Choroid plexus epithelial cell (primary cell): ENCODE measurements around the gene SH2D6.
"Not testable (repeated sequence)": the region's sequence is repeated elsewhere in the genome, so short reads cannot be mapped to it uniquely, and the experiment has no call there.

ENCODE experiments used
- DNase-seq: peaks from one replicate; pipeline ENCODE4 v3.0.0-alpha.2; 2010; ENCODE audit warnings: low read depth
- H3K4me3 ChIP-seq: 2 replicates; pipeline ENCODE4 v1.5.1; 2011; ENCODE audit warnings: low read depth, mild to moderate bottlenecking, control low read depth, low read length, moderate library complexity
- TF ChIP-seq, protein P1 (sequence below): conservative IDR thresholded peaks from 2 replicates; pipeline ENCODE4 v1.5.1; 2011; ENCODE audit warnings: low read depth, mild to moderate bottlenecking, control low read depth, inconsistent platforms, low read length, moderate library complexity

Gene SH2D6

DNA sequence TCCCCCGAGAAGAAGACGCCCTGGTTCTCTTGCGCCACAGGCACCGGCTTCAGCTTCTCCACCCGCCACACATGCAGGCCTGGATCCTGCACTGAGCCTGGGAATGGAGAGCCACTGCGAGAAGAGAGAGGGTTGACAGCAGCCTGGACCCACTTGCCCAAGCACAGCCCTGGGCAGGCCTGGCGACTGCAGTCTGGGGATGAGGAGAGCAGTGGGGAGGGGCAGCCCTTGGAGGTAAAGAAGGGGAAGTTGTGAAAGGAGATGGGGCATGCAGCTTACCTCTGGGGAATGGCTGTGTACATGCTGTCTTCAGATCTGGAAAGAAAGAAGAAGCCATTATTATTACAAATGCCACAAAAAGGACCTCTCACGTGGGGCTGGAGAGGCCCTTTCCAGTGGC is 16.7 kb upstream of the SH2D6 start:
- no peak for DNase-seq
- no peak overlapping the region for H3K4me3 ChIP-seq
- TF ChIP-seq, protein P1, sequence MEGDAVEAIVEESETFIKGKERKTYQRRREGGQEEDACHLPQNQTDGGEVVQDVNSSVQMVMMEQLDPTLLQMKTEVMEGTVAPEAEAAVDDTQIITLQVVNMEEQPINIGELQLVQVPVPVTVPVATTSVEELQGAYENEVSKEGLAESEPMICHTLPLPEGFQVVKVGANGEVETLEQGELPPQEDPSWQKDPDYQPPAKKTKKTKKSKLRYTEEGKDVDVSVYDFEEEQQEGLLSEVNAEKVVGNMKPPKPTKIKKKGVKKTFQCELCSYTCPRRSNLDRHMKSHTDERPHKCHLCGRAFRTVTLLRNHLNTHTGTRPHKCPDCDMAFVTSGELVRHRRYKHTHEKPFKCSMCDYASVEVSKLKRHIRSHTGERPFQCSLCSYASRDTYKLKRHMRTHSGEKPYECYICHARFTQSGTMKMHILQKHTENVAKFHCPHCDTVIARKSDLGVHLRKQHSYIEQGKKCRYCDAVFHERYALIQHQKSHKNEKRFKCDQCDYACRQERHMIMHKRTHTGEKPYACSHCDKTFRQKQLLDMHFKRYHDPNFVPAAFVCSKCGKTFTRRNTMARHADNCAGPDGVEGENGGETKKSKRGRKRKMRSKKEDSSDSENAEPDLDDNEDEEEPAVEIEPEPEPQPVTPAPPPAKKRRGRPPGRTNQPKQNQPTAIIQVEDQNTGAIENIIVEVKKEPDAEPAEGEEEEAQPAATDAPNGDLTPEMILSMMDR = no peak

DNA sequence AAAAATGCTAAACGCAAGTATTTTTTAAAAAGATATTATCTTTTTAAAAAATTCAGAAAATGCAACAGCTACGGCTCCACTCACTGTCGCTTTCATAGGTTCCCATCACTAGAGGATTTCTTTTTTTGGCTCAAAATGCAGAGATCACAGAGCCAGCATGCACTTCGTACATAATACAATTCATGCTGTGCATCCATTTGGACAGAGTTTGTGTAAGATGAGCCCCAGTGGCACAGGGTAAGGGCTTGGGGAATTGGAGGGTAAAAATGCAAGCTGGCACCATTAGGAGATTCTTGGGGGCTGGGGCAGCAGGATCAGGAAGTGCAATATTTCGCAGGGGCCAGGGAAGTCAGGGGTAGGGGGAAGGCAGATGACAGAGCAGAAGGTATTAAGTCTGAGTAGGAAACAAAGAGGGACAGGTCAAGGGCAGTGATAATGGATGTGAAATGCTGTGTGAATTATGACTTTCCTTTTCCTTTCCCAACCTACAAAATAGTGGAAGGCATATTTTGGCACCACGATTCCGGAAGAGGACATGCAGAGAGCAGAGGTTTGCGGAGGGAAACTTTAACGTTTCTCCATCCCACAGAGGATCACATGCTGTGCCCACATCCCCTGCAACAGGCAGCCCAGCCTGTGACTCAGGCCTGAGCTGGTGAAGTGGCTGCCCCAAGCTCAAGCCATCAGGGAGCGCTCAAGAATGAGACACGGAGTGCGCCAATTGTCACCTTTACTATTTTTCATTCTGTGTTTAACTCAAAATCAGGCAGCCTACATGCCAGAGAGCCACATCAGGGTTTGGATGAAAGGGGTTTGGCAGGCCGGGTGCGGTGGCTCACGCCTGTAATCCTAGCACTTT is 13.1 kb upstream of the SH2D6 start:
- peak overlapping the region; percentile 28 for H3K4me3 ChIP-seq
- peak; percentile 86 for DNase-seq
- TF ChIP-seq, protein P1 = no peak

DNA sequence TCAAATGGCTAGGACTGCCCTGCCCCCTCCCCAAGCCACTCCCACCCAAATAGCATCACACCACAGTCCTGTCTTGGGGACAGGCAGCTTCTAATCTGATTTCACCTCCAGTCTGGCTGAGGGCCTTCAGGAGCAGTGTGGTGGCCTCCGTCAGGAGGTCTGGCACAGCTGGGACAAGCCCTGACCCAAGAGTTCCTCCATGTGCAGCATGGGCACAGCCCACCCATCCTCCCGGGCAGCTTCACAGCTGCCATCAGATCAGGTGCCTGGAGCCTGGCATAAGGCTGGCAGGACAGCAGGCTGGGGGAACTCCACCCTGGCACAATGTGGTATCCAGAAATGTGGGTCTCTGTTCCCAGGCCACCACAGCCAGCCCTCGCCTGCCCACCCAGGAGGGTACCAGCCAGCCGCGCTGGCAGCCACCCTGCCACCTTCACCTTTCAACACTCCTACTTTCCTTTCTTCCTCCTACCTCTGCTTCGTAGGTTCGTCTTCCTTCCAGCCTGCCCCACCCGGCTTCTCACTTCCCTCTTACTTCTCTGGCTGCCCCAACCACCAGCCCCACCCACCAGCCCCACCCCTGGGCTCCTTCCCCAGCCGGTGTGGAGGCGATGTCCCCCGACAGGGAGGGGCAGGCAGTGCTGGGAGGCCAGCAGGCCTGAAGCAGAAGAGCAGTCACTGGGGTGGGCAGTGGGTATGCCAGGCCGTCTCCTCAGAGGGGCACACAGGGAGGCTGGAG is 8.5 kb upstream of the SH2D6 start, which contains the start of gene CAPG:
CAPG (minus strand) TSS at position 522 of the 739 bp plus-strand sequence. CDS start 8,221 bp downstream, outside the sequence.
- TF ChIP-seq, protein P1 = no peak
- DNase-seq = no peak
- H3K4me3 ChIP-seq = no peak within 1 kb of the TSS

DNA sequence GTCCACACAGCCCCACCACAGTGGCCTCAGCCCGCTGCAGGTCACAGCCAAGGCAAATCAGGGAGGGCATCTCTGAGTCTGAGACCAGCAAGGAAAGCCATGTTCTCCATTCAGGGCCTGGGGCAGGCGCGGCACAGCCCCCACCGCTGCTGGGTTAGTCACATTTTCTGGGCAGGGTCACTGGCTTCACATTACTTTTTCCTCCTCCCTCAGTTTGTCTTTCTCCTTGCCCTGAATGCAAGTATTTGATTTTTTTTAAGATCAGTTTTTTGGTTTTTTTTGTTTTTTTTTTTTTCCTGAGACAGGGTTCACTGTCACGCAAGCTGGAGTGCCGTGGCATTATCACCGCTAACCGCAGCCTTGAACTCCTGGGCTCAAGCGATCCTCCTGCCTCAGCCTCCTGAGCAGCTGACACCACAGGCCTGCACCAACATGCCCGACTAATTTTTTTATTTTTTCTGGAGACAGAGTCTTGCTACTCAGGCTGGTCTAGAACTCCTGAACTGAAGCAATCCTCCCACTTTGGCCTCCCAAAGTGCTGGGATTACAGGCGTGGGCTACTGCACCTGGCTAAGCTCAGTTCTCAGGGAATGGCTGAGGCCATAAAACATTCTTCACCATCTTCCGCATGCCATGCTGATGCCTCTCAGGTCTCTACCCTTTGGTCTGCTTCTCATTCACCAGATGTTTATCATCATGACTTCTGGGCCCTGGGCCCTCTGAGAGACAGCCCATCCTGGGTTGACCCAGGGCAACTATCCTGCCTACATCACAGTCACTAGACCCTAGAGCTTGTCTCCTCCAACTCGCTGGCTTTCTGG is 7.7 kb upstream of the SH2D6 start:
- TF ChIP-seq, protein P1 = no peak
- H3K4me3 ChIP-seq = no peak overlapping the region
- DNase-seq = no peak

DNA sequence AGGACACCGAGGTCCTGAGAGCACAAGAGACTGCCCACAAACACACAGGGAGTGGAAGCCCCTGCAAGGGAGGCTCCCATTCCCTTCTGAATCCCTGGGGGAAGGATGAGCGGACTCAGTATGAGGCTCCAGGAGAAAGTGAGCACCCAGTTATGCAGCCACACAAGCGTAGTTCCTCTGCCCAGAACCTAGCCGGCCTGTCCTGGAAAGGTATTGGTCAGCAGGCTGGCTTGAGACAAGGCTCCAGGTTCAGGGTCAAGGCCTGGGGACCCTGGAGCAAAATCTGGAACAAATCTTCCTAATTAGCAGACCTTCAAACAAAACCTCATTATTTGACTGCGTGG is 7.1 kb upstream of the SH2D6 start:
- TF ChIP-seq, protein P1 = no peak
- DNase-seq = no peak
- H3K4me3 ChIP-seq = no peak overlapping the region

DNA sequence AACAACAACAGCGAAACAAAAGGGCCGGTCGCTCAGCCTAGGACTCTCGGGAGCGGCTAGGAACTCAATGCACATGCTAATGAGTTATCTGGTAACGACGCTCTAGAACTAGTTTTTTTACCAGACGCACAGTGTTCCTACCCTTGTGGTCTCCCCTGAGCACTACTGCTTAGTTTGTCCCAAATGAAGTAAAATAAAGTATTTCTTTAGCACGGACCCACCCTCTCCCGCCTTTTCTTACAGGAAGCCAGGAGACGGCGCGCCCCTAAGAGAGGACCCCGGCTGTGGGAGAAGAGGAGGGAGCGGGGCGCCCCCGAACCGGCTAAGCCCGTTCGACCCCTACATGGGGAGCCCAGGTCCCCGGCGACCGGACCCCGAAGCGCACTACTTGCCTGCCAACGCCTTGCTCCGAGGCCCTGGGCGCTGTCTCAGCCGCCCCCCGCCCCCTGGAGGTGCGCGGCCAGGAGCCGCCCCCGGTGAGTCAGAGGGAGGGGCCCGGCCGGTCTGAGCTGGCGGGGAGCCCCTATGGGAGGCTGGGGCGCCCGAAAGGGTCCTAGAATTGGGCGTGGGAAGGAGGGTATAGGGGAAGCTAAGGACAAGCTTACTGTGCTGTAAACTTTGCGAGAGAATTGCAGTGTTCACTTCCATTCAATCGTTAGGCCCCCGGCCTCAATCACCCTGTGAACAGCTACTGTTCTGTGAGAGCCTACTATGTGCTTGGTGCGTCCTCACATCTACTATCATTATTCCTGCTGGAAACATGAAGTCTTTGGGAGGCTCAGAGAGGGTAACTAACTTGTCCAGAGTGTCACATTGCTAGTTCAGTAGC is 4.7 kb upstream of the SH2D6 start:
- peak overlapping the region; percentile 77 for H3K4me3 ChIP-seq
- DNase-seq = peak; percentile 61
- TF ChIP-seq, protein P1 = peak; percentile 18

DNA sequence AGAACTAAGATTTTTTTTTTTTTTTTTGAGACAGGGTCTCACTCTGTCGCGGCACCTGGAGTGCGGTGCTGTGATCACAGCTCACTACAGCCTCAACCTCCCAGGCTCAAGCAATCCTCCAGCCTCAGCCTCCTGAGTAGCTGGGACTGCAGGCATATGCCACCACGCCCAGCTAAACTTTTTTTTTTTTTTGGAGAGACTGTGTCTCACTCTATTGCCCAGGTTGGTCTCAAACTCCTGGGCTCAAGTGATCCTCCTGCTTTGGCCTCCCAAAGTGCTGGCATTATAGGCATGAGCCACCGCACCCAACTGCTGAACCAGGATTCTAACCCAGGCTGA is 4.1 kb upstream of the SH2D6 start:
- not testable (repeated sequence) for DNase-seq, H3K4me3 ChIP-seq
